ENCODE results near the gene SLCO2A1.

Gene SLCO2A1

DNA sequence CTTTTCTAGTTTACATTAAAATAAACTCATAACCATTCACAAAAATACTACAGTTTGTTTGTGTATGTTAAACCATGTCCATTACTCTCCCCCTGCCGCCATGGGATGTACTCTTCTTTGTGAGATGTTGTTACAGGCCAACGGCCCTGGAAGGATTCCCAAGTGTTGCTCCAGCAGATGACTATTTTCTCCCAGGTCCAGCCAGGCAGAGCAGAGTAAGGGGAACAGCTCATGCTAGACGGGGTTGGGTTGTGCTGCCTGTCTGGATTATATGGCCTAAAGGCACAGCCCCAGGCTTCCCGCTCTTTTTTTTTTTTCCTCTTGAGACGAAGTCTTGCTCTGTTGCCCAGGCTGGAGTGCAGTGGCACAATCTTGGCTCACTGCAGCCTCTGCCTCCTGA is 24.5 kb upstream of the SLCO2A1 start:
- TF ChIP-seq, protein P1, sequence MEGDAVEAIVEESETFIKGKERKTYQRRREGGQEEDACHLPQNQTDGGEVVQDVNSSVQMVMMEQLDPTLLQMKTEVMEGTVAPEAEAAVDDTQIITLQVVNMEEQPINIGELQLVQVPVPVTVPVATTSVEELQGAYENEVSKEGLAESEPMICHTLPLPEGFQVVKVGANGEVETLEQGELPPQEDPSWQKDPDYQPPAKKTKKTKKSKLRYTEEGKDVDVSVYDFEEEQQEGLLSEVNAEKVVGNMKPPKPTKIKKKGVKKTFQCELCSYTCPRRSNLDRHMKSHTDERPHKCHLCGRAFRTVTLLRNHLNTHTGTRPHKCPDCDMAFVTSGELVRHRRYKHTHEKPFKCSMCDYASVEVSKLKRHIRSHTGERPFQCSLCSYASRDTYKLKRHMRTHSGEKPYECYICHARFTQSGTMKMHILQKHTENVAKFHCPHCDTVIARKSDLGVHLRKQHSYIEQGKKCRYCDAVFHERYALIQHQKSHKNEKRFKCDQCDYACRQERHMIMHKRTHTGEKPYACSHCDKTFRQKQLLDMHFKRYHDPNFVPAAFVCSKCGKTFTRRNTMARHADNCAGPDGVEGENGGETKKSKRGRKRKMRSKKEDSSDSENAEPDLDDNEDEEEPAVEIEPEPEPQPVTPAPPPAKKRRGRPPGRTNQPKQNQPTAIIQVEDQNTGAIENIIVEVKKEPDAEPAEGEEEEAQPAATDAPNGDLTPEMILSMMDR (IDR thresholded peaks at IDR 0.05; ENCODE audit: poor library complexity, severe bottlenecking): no peak
- Histone ChIP-seq H3K9me3 (ENCODE audit: severe bottlenecking) (no peaks in the 10 kb centered on the region), H3K27me3 (ENCODE audit: insufficient read depth, poor library complexity, severe bottlenecking) (no peaks in the 10 kb centered on the region), H3K4me1 (ENCODE audit: insufficient read depth, poor library complexity, severe bottlenecking) (no peaks in the 10 kb centered on the region), H3K4me3 (ENCODE audit: severe bottlenecking) (no peak overlapping the region), H3K27ac (ENCODE audit: poor library complexity, severe bottlenecking) (no peak overlapping the region), H3K36me3 (ENCODE audit: low read depth) (no peaks in the 10 kb centered on the region)
- peak; percentile 10 for DNase-seq (ENCODE audit: low spot score)
- no peak for ATAC-seq (ENCODE audit: low read depth)

DNA sequence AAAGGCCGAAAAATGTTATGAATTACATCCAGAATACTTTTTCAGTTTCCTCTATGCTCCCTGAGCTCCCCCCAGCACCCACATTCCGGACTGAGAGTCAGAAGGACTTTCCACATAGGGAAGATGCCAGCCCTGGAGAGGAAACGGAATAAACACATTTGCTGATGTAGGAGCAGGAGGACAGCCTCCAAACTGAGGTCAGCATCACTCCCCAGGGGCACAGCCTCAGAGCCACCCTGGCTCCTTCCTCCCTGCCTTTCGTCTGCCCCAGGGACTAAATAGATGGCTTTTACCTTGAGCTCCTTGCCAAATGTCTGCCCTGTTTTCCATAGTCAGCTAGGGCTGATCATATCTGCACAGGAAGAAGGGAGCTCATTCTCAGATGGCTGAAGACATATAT is 22.6 kb upstream of the SLCO2A1 start:
- no peak overlapping the region for H3K4me3 ChIP-seq (ENCODE audit: severe bottlenecking)
- no peak overlapping the region for H3K27ac ChIP-seq (ENCODE audit: poor library complexity, severe bottlenecking)
- TF ChIP-seq, protein P1 (IDR thresholded peaks at IDR 0.05; ENCODE audit: poor library complexity, severe bottlenecking): no peak
- no peaks in the 10 kb centered on the region for H3K36me3 ChIP-seq (ENCODE audit: low read depth)
- H3K9me3 ChIP-seq (ENCODE audit: severe bottlenecking): no peaks in the 10 kb centered on the region
- no peaks in the 10 kb centered on the region for H3K4me1 ChIP-seq (ENCODE audit: insufficient read depth, poor library complexity, severe bottlenecking)
- ATAC-seq (ENCODE audit: low read depth) (no peak), DNase-seq (ENCODE audit: low spot score) (peak; percentile 5)
- H3K27me3 ChIP-seq (ENCODE audit: insufficient read depth, poor library complexity, severe bottlenecking): no peaks in the 10 kb centered on the region

DNA sequence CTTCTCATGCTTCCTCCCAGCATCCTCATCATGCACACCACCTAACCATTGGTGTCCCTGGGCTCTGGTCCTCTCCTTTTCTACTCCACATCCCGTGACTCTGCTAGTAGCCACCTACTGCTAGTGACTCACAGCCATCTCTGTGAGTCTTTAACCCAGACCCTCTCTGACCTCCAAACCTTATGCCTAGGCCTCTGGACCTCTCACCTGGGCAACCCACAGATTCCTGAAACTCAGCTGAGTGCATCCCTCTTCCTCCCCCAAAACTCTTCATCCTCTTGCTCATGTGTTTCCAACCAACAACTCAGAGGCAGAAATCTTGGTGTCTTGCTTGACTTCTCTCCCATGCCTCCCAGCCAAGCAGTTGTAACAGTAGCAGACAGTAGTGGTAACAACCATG is 20.0 kb upstream of the SLCO2A1 start:
- Histone ChIP-seq H3K4me1 (ENCODE audit: insufficient read depth, poor library complexity, severe bottlenecking) (no peaks in the 10 kb centered on the region), H3K27me3 (ENCODE audit: insufficient read depth, poor library complexity, severe bottlenecking) (no peaks in the 10 kb centered on the region), H3K36me3 (ENCODE audit: low read depth) (no peaks in the 10 kb centered on the region), H3K9me3 (ENCODE audit: severe bottlenecking) (no peaks in the 10 kb centered on the region), H3K27ac (ENCODE audit: poor library complexity, severe bottlenecking) (no peak overlapping the region), H3K4me3 (ENCODE audit: severe bottlenecking) (no peak overlapping the region)
- TF ChIP-seq, protein P1 (IDR thresholded peaks at IDR 0.05; ENCODE audit: poor library complexity, severe bottlenecking): no peak
- no peak for ATAC-seq (ENCODE audit: low read depth)
- DNase-seq (ENCODE audit: low spot score): no peak

DNA sequence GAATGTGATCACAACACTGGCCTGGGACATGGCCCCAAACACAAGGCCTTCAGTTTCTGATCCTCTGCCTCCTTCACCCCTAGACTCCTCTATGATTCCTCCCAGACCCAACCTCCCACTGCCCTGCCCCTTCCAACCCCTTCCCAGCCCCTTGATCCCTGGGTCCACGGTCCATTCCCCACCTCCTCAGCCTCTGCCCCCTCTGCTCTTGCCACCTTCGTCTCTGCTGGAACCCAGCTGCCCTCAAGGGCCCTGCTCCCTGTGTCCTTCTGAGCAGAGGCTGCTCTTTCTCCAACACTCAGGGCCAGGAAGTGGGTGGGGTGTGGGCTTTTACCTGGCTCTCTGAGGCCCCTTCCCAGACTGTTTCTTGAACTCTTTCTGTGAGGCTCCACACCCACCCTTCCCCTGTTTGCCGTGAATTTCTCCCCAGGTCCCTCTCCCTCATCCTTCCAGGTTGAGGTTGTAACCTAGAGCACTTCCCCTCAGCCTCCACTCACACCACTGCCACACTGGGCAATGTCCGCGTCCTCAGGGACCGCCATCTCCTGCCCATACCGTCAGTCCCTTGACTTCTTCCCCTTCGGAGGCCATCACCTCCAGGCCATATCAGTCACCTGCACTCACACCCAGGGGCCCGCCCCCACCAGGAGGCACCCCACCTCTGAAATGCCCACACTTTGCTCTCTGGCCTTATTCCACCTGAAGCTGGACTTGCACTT is 18.7 kb upstream of the SLCO2A1 start:
- Histone ChIP-seq H3K9me3 (ENCODE audit: severe bottlenecking) (no peaks in the 10 kb centered on the region), H3K4me1 (ENCODE audit: insufficient read depth, poor library complexity, severe bottlenecking) (no peaks in the 10 kb centered on the region)
- TF ChIP-seq, protein P1 (IDR thresholded peaks at IDR 0.05; ENCODE audit: poor library complexity, severe bottlenecking): no peak

GRCh38 chr3:134044459-134044858 is 14.7 kb upstream of the SLCO2A1 start:
- DNase-seq (ENCODE audit: low spot score) (no peak), ATAC-seq (ENCODE audit: low read depth) (no peak)
- TF ChIP-seq, protein P1 (IDR thresholded peaks at IDR 0.05; ENCODE audit: poor library complexity, severe bottlenecking): no peak
- peaks cover 4% of the 10 kb centered on the region for H3K9me3 ChIP-seq (ENCODE audit: severe bottlenecking)
- H3K27ac ChIP-seq (ENCODE audit: poor library complexity, severe bottlenecking): no peak overlapping the region
- no peaks in the 10 kb centered on the region for H3K36me3 ChIP-seq (ENCODE audit: low read depth)
- no peaks in the 10 kb centered on the region for H3K4me1 ChIP-seq (ENCODE audit: insufficient read depth, poor library complexity, severe bottlenecking)
- no peaks in the 10 kb centered on the region for H3K27me3 ChIP-seq (ENCODE audit: insufficient read depth, poor library complexity, severe bottlenecking)
- H3K4me3 ChIP-seq (ENCODE audit: severe bottlenecking): no peak overlapping the region

More for the DNA sequence above, 18.7 kb upstream of the SLCO2A1 start:
- ATAC-seq (ENCODE audit: low read depth) (no peak; the same call in 2 of the 3 replicates), DNase-seq (ENCODE audit: low spot score) (no peak)
- Histone ChIP-seq H3K27me3 (ENCODE audit: insufficient read depth, poor library complexity, severe bottlenecking) (no peaks in the 10 kb centered on the region), H3K27ac (ENCODE audit: poor library complexity, severe bottlenecking) (no peak overlapping the region), H3K4me3 (ENCODE audit: severe bottlenecking) (no peak overlapping the region), H3K36me3 (ENCODE audit: low read depth) (no peaks in the 10 kb centered on the region)

Measured in RWPE2 (cell line).